H9 (cell line): ENCODE data around the gene DIP2C. TPM values are rescaled to one million over a fixed set of nuclear protein-coding genes. Genes with fewer than 3 reads are reported as not detected.

Experiments
- DNase-seq: peaks from one replicate; pipeline ENCODE4 v3.0.0-alpha.2; 2017
- H2AFZ ChIP-seq: one replicate; pipeline ENCODE4 v1.6.1; 2013; ENCODE audit warnings: mild to moderate bottlenecking, low read length, control low read depth, moderate library complexity
- H2AK5ac ChIP-seq: 2 replicates; pipeline ENCODE4 v1.6.1; 2013; ENCODE audit warnings: low read length, control low read depth, mixed read lengths; ENCODE audit not compliant: insufficient read length
- H2BK120ac ChIP-seq: one replicate; pipeline ENCODE4 v1.6.1; 2013; ENCODE audit warnings: low read depth, mild to moderate bottlenecking, low read length, control low read depth, inconsistent platforms; ENCODE audit not compliant: poor library complexity, severe bottlenecking
- H2BK12ac ChIP-seq: 2 replicates; pipeline ENCODE4 v1.6.1; 2013; ENCODE audit warnings: low read length, control low read depth, mixed read lengths, low read depth; ENCODE audit not compliant: insufficient read length
- H2BK15ac ChIP-seq: 2 replicates; pipeline ENCODE4 v1.6.1; 2013; ENCODE audit warnings: low read depth, low read length, control low read depth
- H2BK20ac ChIP-seq: one replicate; pipeline ENCODE4 v1.6.1; 2013; ENCODE audit warnings: low read depth, mild to moderate bottlenecking, low read length, control low read depth, inconsistent platforms; ENCODE audit not compliant: poor library complexity, severe bottlenecking
- H2BK5ac ChIP-seq: 2 replicates; pipeline ENCODE4 v1.6.1; 2013; ENCODE audit warnings: low read length, control low read depth, mixed read lengths; ENCODE audit not compliant: insufficient read length
- H3K14ac ChIP-seq: 2 replicates; pipeline ENCODE4 v1.6.1; 2013; ENCODE audit warnings: low read length, control low read depth; ENCODE audit not compliant: insufficient read depth
- H3K18ac ChIP-seq: 2 replicates; pipeline ENCODE4 v1.6.1; 2013; ENCODE audit warnings: low read depth, mild to moderate bottlenecking, mixed read lengths, low read length, control low read depth; ENCODE audit not compliant: insufficient read length
- H3K23ac ChIP-seq: 2 replicates; pipeline ENCODE4 v1.6.1; 2013; ENCODE audit warnings: low read length, control low read depth, mixed read lengths, low read depth; ENCODE audit not compliant: insufficient read length
- H3K23me2 ChIP-seq: 2 replicates; pipeline ENCODE4 v1.6.1; 2013; ENCODE audit warnings: low read depth, mild to moderate bottlenecking, mixed read lengths, low read length, control low read depth; ENCODE audit not compliant: insufficient read length, poor library complexity, severe bottlenecking
- H3K27ac ChIP-seq: 2 replicates; pipeline ENCODE4 v1.5.1; 2013; ENCODE audit warnings: low read length, control low read depth, mixed read lengths, low read depth; ENCODE audit not compliant: insufficient read length
- H3K27me3 ChIP-seq: 2 replicates; pipeline ENCODE4 v1.6.1; 2013; ENCODE audit warnings: low read length, control low read depth, inconsistent platforms; ENCODE audit not compliant: insufficient read depth
- H3K4ac ChIP-seq: 2 replicates; pipeline ENCODE4 v1.6.1; 2013; ENCODE audit warnings: low read depth, mild to moderate bottlenecking, control low read depth, inconsistent platforms, low read length, moderate library complexity
- H3K4me1 ChIP-seq: 2 replicates; pipeline ENCODE4 v1.6.1; 2013; ENCODE audit warnings: low read length, control low read depth, inconsistent platforms; ENCODE audit not compliant: insufficient read depth
- H3K4me2 ChIP-seq: 2 replicates; pipeline ENCODE4 v1.6.1; 2013; ENCODE audit warnings: low read length, control low read depth, mixed read lengths; ENCODE audit not compliant: insufficient read length, insufficient read depth
- H3K56ac ChIP-seq: 2 replicates; pipeline ENCODE4 v1.6.1; 2013; ENCODE audit warnings: low read depth, mild to moderate bottlenecking, mixed read lengths, low read length, control low read depth; ENCODE audit not compliant: insufficient read length
- H3K79me1 ChIP-seq: 2 replicates; pipeline ENCODE4 v1.6.1; 2013; ENCODE audit warnings: low read depth, mild to moderate bottlenecking, moderate library complexity, low read length, control low read depth, inconsistent platforms; ENCODE audit not compliant: insufficient read depth, poor library complexity, severe bottlenecking
- H3K79me2 ChIP-seq: 2 replicates; pipeline ENCODE4 v1.6.1; 2013; ENCODE audit warnings: low read length, control low read depth, inconsistent platforms; ENCODE audit not compliant: insufficient read depth
- H3K9ac ChIP-seq: 2 replicates; pipeline ENCODE4 v1.6.1; 2013; ENCODE audit warnings: low read length, control low read depth, mixed read lengths; ENCODE audit not compliant: insufficient read length; ENCODE audit errors: extremely low read depth
- H3K9me3 ChIP-seq: one replicate; pipeline ENCODE4 v1.6.1; 2013; ENCODE audit warnings: low read depth, low read length, inconsistent platforms; ENCODE audit not compliant: control insufficient read depth
- H3T11ph ChIP-seq: one replicate; pipeline ENCODE4 v1.6.1; 2013; ENCODE audit warnings: mild to moderate bottlenecking, low read length, control low read depth, inconsistent platforms
- H4K20me1 ChIP-seq: one replicate; pipeline ENCODE4 v1.6.1; 2013; ENCODE audit not compliant: control insufficient read depth, insufficient read length, insufficient read depth
- H4K5ac ChIP-seq: 2 replicates; pipeline ENCODE4 v1.6.1; 2013; ENCODE audit warnings: low read depth, mild to moderate bottlenecking, mixed read lengths, low read length, control low read depth; ENCODE audit not compliant: insufficient read length
- H4K8ac ChIP-seq: replicated peaks from 2 replicates; pipeline ENCODE4 v1.6.1; 2013; ENCODE audit warnings: low read length, control low read depth, mixed read lengths, low read depth; ENCODE audit not compliant: insufficient read length
- H4K91ac ChIP-seq: 2 replicates; pipeline ENCODE4 v1.6.1; 2013; ENCODE audit warnings: low read depth, mild to moderate bottlenecking, moderate library complexity, mixed read lengths, low read length, control low read depth; ENCODE audit not compliant: insufficient read length
- H3K27ac Mint-ChIP-seq, 3 experiments: 2 replicates in 2 of 3; 3 replicates in 1 of 3; pipeline ENCODE4 v1.8.0; 2020 to 2021; ENCODE audit warnings: mixed read lengths in 3 of 3, mild to moderate bottlenecking in 1 of 3, moderate library complexity in 1 of 3
- H3K27me3 Mint-ChIP-seq: 2 replicates; pipeline ENCODE4 v1.8.0; 2021; ENCODE audit warnings: low read depth, mild to moderate bottlenecking, moderate library complexity, mixed read lengths
- H3K36me3 Mint-ChIP-seq, 3 experiments: 2 replicates in 2 of 3; 3 replicates in 1 of 3; pipeline ENCODE4 v1.8.0; 2020 to 2021; ENCODE audit warnings: low read depth in 3 of 3, mixed read lengths in 3 of 3; ENCODE audit not compliant: insufficient read depth in 1 of 3
- H3K4me1 Mint-ChIP-seq, 2 experiments: 2 replicates each; pipeline ENCODE4 v1.8.0; 2020; ENCODE audit warnings: mixed read lengths in 2 of 2
- H3K4me3 Mint-ChIP-seq, 2 experiments: 2 replicates in 1 of 2; 3 replicates in 1 of 2; pipeline ENCODE4 v1.8.0; 2020 to 2021; ENCODE audit warnings: mild to moderate bottlenecking in 2 of 2, mixed read lengths in 2 of 2, moderate library complexity in 1 of 2
- H3K9me3 Mint-ChIP-seq, 2 experiments: 2 replicates in 1 of 2; 3 replicates in 1 of 2; pipeline ENCODE4 v1.8.0; 2020; ENCODE audit warnings: mild to moderate bottlenecking in 2 of 2, mixed read lengths in 2 of 2, moderate library complexity in 1 of 2
- CTCF ChIP-seq: fragments of 200-600 bp; sonication (generic); conservative IDR thresholded peaks from 3 replicates; pipeline ENCODE4 v1.8.0; 2021; ENCODE audit warnings: antibody characterized with exemption, mild to moderate bottlenecking
- WGBS: extraction: QIAGEN DNeasy Blood & Tissue Kit; methylation state at CpG from one replicate; pipeline ENCODE4 v1.1.7; 2013; ENCODE audit warnings: missing lambda C conversion rate, low lambda C conversion rate, mixed read lengths; ENCODE audit not compliant: insufficient read length; ENCODE audit errors: extremely low coverage; 5-methylcytosine and 5-hydroxymethylcytosine counted together
- total RNA-seq: library from RNA; stranded (reverse); gene quantifications from 2 replicates; pipeline ENCODE4 v1.2.1, GENCODE V29; 2021

The DIP2C gene
- total RNA-seq, 1 experiment from 2014 or later: 7.9 TPM

GRCh38 chr10:226018-226417 lies 463.4 kb downstream of the DIP2C start:
- Histone ChIP-seq H3K4me1 (no peaks in the 10 kb centered on the region), H3K79me1 (no peaks in the 10 kb centered on the region), H4K8ac (no peak overlapping the region), H3K23me2 (no peaks in the 10 kb centered on the region), H3K14ac (no peak overlapping the region), H2BK5ac (no peak overlapping the region), H3K27me3 (no peaks in the 10 kb centered on the region), H2AK5ac (no peak overlapping the region), H3K23ac (no peak overlapping the region), H4K91ac (no peak overlapping the region), H2BK120ac (no peak overlapping the region), H3K79me2 (no peaks in the 10 kb centered on the region), H2BK12ac (no peak overlapping the region), H3K27ac (no peak overlapping the region), H2AFZ (no peak overlapping the region), H3T11ph (no peak overlapping the region), H3K9me3 (no peaks in the 10 kb centered on the region), H3K4ac (no peak overlapping the region), H4K5ac (no peak overlapping the region), H4K20me1 (no peaks in the 10 kb centered on the region), H3K9ac (no peak overlapping the region), H2BK20ac (no peak overlapping the region), H2BK15ac (no peak overlapping the region), H3K18ac (no peak overlapping the region), H3K56ac (no peak overlapping the region), H3K4me2 (no peak overlapping the region)
- TF ChIP-seq CTCF: no peak
- 0 out of 4 replicates have a peak, but pooled peaks cover 0 to 2% of the 10 kb centered on the region in 2 experiments for H3K4me1 Mint-ChIP-seq
- no peak overlapping the region for H3K27ac Mint-ChIP-seq
- no peaks in the 10 kb centered on the region for H3K27me3 Mint-ChIP-seq
- no CpG with 5 or more reads among the region's 2 CpGs for WGBS
- DNase-seq: no peak
- no peaks in the 10 kb centered on the region for H3K36me3 Mint-ChIP-seq
- H3K9me3 Mint-ChIP-seq: no peaks in the 10 kb centered on the region
- H3K4me3 Mint-ChIP-seq: no peak overlapping the region
